ENCODE results near the gene CTDSP2.
A peak's percentile ranks its signal among the peaks of the same experiment; 100 is the strongest.

CTDSP2 gene

GRCh38 chr12:57800965-57801364 lies 45.6 kb downstream of the CTDSP2 start:
- no peak for DNase-seq (ENCODE audit: low read depth)
- TF ChIP-seq CTCF (IDR thresholded peaks at IDR 0.05; ENCODE audit: low read depth, low read length, missing control alignments), result no peak
- no peak overlapping the region for H3K4me3 ChIP-seq (ENCODE audit: low read depth, low read length)
- in situ Hi-C loops (cut with HindIII; ENCODE audit: low sequenced_read_pairs), result no loop called here

DNA sequence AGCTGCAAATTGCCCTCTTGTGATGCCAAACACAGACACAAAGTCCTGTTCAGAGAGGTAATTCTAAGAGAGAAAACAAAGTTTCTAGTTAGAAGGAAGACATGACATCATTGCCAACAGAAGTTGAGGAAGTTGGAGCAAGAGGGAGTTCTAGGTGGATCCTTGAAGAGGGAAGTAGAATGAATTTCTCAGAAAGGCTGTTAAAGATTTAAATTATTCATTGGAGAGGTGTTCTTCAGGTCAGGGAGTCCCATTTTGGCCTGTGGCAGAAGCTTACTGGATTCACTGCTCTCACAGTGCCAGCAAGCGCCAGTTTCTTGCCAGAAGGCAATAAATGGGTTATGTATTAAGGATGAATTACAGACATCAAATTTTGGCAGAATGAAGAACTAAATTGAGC lies 48.6 kb downstream of the CTDSP2 start:
- no peak for TF ChIP-seq CTCF (IDR thresholded peaks at IDR 0.05; ENCODE audit: low read depth, low read length, missing control alignments)
- H3K4me3 ChIP-seq (ENCODE audit: low read depth, low read length), result no peak overlapping the region
- DNase-seq (ENCODE audit: low read depth), result no peak
- in situ Hi-C loops (cut with HindIII; ENCODE audit: low sequenced_read_pairs), result no loop called here

- in situ Hi-C loops (cut with HindIII; ENCODE audit: low sequenced_read_pairs), result no loop called here
- no peak for DNase-seq (ENCODE audit: low read depth)
- TF ChIP-seq CTCF (IDR thresholded peaks at IDR 0.05; ENCODE audit: low read depth, low read length, missing control alignments), result no peak
- H3K4me3 ChIP-seq (ENCODE audit: low read depth, low read length), result no peak overlapping the region
Observed at GRCh38 chr12:57796996-57797395, 49.5 kb downstream of the CTDSP2 start.

DNA sequence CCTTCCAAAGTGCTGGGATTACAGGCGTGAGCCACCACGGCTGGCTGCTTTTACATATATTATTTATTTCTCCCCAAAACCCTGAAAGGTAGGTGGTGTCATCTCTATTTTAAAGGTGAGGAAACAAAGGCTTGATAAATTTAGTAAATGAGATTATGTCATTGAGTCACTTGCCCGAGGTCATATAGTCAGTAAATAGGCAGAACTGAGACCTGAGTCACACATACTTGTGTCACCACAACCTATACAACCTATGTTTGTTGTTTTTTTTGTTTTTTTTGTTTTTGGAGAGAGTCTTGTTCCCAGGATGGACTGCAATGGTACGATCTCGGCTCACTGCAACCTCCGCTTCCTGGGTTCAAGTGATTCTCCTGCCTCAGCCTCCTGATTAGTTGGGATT lies 51.2 kb downstream of the CTDSP2 start:
- no peak for TF ChIP-seq CTCF (IDR thresholded peaks at IDR 0.05; ENCODE audit: low read depth, low read length, missing control alignments)
- in situ Hi-C loops (cut with HindIII; ENCODE audit: low sequenced_read_pairs), result no loop called here

DNA sequence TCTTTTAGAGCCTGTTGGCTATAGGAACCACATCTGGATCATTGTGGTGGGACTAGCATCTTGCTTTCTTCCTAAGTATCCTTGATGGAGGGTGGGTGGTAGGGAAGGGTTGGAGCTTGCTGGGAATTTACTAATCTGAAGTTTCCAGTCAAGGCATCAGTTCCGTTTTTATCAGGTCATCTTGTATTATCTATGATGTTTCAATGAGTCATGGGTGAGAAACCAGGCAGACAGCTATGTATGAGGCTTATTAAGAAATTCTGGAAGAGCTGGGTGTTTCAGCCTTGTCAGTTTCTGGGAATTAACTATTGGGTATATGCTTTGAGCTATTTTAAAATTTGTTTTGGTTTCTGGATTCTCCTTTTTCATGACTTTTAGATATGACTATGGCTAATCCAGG lies 52.6 kb downstream of the CTDSP2 start:
- no peak for DNase-seq (ENCODE audit: low read depth)
- in situ Hi-C loops (cut with HindIII; ENCODE audit: low sequenced_read_pairs), result no loop called here
- H3K4me3 ChIP-seq (ENCODE audit: low read depth, low read length), result no peak overlapping the region
- no peak for TF ChIP-seq CTCF (IDR thresholded peaks at IDR 0.05; ENCODE audit: low read depth, low read length, missing control alignments)

More for the DNA sequence above, 51.2 kb downstream of the CTDSP2 start:
- H3K4me3 ChIP-seq (ENCODE audit: low read depth, low read length), result no peak overlapping the region
- no peak for DNase-seq (ENCODE audit: low read depth)

DNA sequence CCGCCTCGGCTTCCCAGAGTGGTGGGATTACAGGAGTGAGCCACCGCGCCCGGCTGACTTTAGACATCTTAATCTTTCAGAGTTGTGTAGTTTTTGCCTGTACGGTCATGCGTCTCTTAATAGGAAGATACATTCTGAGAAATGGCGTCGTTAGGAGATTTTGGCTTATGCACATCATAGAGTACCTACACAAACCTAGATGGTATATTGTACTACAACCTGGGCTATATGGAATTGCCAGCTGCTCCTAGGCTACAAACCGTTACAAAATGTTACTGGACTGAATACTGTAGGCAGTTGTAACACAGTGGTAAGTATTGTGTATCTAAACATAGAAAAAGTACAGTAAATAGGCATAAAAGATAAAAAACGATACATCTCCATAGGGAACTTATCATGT lies 62.7 kb downstream of the CTDSP2 start:
- TF ChIP-seq CTCF (IDR thresholded peaks at IDR 0.05; ENCODE audit: low read depth, low read length, missing control alignments), result no peak
- in situ Hi-C loops (cut with HindIII; ENCODE audit: low sequenced_read_pairs), result no loop called here
- no peak for DNase-seq (ENCODE audit: low read depth)
- H3K4me3 ChIP-seq (ENCODE audit: low read depth, low read length), result no peak overlapping the region

GRCh38 chr12:57783466-57783801 lies 63.1 kb downstream of the CTDSP2 start:
- no peak for TF ChIP-seq CTCF (IDR thresholded peaks at IDR 0.05; ENCODE audit: low read depth, low read length, missing control alignments)
- in situ Hi-C loops (cut with HindIII; ENCODE audit: low sequenced_read_pairs), result no loop called here
- DNase-seq (ENCODE audit: low read depth), result no peak
- peak overlapping the region; percentile 67 for H3K4me3 ChIP-seq (ENCODE audit: low read depth, low read length)

Data from astrocyte of the cerebellum (primary cell).